HUES64 (cell line): Measurements from ENCODE around the gene IFT27.

Experiments
- H3K27ac ChIP-seq: 2 replicates; pipeline ENCODE4 v1.7.0; 2013; ENCODE audit warnings: low read depth, low read length, inconsistent platforms
- H3K27me3 ChIP-seq: 2 replicates; pipeline ENCODE4 v1.6.1; 2013; ENCODE audit warnings: mild to moderate bottlenecking, low read length; ENCODE audit not compliant: insufficient read depth
- H3K36me3 ChIP-seq: 2 replicates; pipeline ENCODE4 v1.6.1; 2013; ENCODE audit warnings: mild to moderate bottlenecking, low read length; ENCODE audit not compliant: insufficient read depth
- H3K4me1 ChIP-seq: 2 replicates; pipeline ENCODE4 v1.6.1; 2013; ENCODE audit warnings: mild to moderate bottlenecking, low read length, moderate library complexity; ENCODE audit not compliant: insufficient read depth
- H3K4me3 ChIP-seq: 2 replicates; pipeline ENCODE4 v1.5.1; 2013; ENCODE audit warnings: mild to moderate bottlenecking, low read length, moderate library complexity
- H3K9ac ChIP-seq: 2 replicates; pipeline ENCODE4 v1.6.1; 2013; ENCODE audit warnings: mild to moderate bottlenecking, low read depth, low read length
- H3K9me3 ChIP-seq: 2 replicates; pipeline ENCODE4 v1.6.1; 2013; ENCODE audit warnings: low read depth, low read length; ENCODE audit not compliant: insufficient read depth
- WGBS: fragments of 150-250, 120-280 bp; methylation state at CpG from one replicate; pipeline ENCODE4 v1.1.7; 2013; ENCODE audit warnings: missing lambda C conversion rate; 5-methylcytosine and 5-hydroxymethylcytosine counted together

Gene IFT27

GRCh38 chr22:36730176-36730858, 45.6 kb downstream of the IFT27 start:
- Histone ChIP-seq H3K27ac (no peak overlapping the region), H3K27me3 (no peaks in the 10 kb centered on the region), H3K4me3 (no peak overlapping the region), H3K4me1 (no peaks in the 10 kb centered on the region), H3K9me3 (no peaks in the 10 kb centered on the region), H3K36me3 (no peaks in the 10 kb centered on the region), H3K9ac (no peak overlapping the region)
- WGBS = 93% methylated on average over 19 of the region's 19 CpGs

- Histone ChIP-seq H3K9me3 (no peaks in the 10 kb centered on the region), H3K9ac (no peak overlapping the region), H3K27ac (no peak overlapping the region), H3K27me3 (no peaks in the 10 kb centered on the region), H3K36me3 (no peaks in the 10 kb centered on the region), H3K4me3 (no peak overlapping the region), H3K4me1 (no peaks in the 10 kb centered on the region)
- 78% methylated on average over 7 of the region's 7 CpGs for WGBS
Measured at GRCh38 chr22:36729321-36729720, 46.6 kb downstream of the IFT27 start.

GRCh38 chr22:36728505-36728904, 47.4 kb downstream of the IFT27 start:
- WGBS = 89% methylated on average over 5 of the region's 5 CpGs
- H3K4me3 ChIP-seq = no peak overlapping the region
- no peaks in the 10 kb centered on the region for H3K9me3 ChIP-seq
- H3K36me3 ChIP-seq = no peaks in the 10 kb centered on the region
- H3K27me3 ChIP-seq = no peaks in the 10 kb centered on the region
- H3K4me1 ChIP-seq = no peaks in the 10 kb centered on the region
- H3K27ac ChIP-seq = no peak overlapping the region
- H3K9ac ChIP-seq = no peak overlapping the region

GRCh38 chr22:36727927-36728488, 47.9 kb downstream of the IFT27 start:
- no peaks in the 10 kb centered on the region for H3K4me1 ChIP-seq
- no peaks in the 10 kb centered on the region for H3K9me3 ChIP-seq
- no peak overlapping the region for H3K27ac ChIP-seq
- H3K4me3 ChIP-seq = no peak overlapping the region
- H3K9ac ChIP-seq = no peak overlapping the region
- WGBS = 80% methylated on average over 8 of the region's 8 CpGs
- no peaks in the 10 kb centered on the region for H3K36me3 ChIP-seq
- H3K27me3 ChIP-seq = no peaks in the 10 kb centered on the region

GRCh38 chr22:36727110-36727509, 48.8 kb downstream of the IFT27 start:
- Histone ChIP-seq H3K9ac (no peak overlapping the region), H3K36me3 (no peaks in the 10 kb centered on the region), H3K9me3 (no peaks in the 10 kb centered on the region), H3K27ac (no peak overlapping the region), H3K4me3 (no peak overlapping the region), H3K4me1 (no peaks in the 10 kb centered on the region), H3K27me3 (no peaks in the 10 kb centered on the region)
- WGBS = 94% methylated on average over 7 of the region's 7 CpGs

- Histone ChIP-seq H3K9me3 (no peaks in the 10 kb centered on the region), H3K27me3 (no peaks in the 10 kb centered on the region), H3K36me3 (no peaks in the 10 kb centered on the region), H3K4me3 (no peak overlapping the region), H3K27ac (no peak overlapping the region), H3K9ac (no peak overlapping the region), H3K4me1 (no peaks in the 10 kb centered on the region)
- WGBS = 87% methylated on average over 9 of the region's 9 CpGs
Measured at GRCh38 chr22:36726007-36726380, 49.9 kb downstream of the IFT27 start.

GRCh38 chr22:36725366-36726006, 50.4 kb downstream of the IFT27 start:
- H3K27ac ChIP-seq = no peak overlapping the region
- H3K27me3 ChIP-seq = no peaks in the 10 kb centered on the region
- H3K4me3 ChIP-seq = no peak overlapping the region
- H3K9me3 ChIP-seq = no peaks in the 10 kb centered on the region
- H3K4me1 ChIP-seq = no peaks in the 10 kb centered on the region
- no peak overlapping the region for H3K9ac ChIP-seq
- no peaks in the 10 kb centered on the region for H3K36me3 ChIP-seq
- 87% methylated on average over 24 of the region's 24 CpGs for WGBS

- Histone ChIP-seq H3K27me3 (no peaks in the 10 kb centered on the region), H3K27ac (no peak overlapping the region), H3K9ac (no peak overlapping the region), H3K9me3 (no peaks in the 10 kb centered on the region), H3K4me1 (no peaks in the 10 kb centered on the region), H3K4me3 (no peak overlapping the region), H3K36me3 (no peaks in the 10 kb centered on the region)
- 91% methylated on average over 4 of the region's 4 CpGs for WGBS
Measured at GRCh38 chr22:36724836-36725235, 51.1 kb downstream of the IFT27 start.

GRCh38 chr22:36722055-36722454, 53.9 kb downstream of the IFT27 start:
- no peaks in the 10 kb centered on the region for H3K4me1 ChIP-seq

GRCh38 chr22:36715647-36716046, 60.3 kb downstream of the IFT27 start:
- WGBS = 94% methylated on average over 1 of the region's 1 CpG
- no peaks in the 10 kb centered on the region for H3K4me1 ChIP-seq
- no peak overlapping the region for H3K27ac ChIP-seq
- H3K4me3 ChIP-seq = no peak overlapping the region
- H3K9ac ChIP-seq = no peak overlapping the region
- no peaks in the 10 kb centered on the region for H3K9me3 ChIP-seq
- H3K27me3 ChIP-seq = peaks cover 3% of the 10 kb centered on the region; the same call in 1 of the 2 replicates
- H3K36me3 ChIP-seq = no peaks in the 10 kb centered on the region

More at GRCh38 chr22:36722055-36722454, 53.9 kb downstream of the IFT27 start:
- Histone ChIP-seq H3K9ac (no peak overlapping the region), H3K27me3 (no peaks in the 10 kb centered on the region), H3K27ac (no peak overlapping the region), H3K9me3 (no peaks in the 10 kb centered on the region), H3K36me3 (no peaks in the 10 kb centered on the region), H3K4me3 (no peak overlapping the region)

- no peaks in the 10 kb centered on the region for H3K4me1 ChIP-seq
- no peaks in the 10 kb centered on the region for H3K9me3 ChIP-seq
- no peaks in the 10 kb centered on the region for H3K36me3 ChIP-seq
- peaks cover 3% of the 10 kb centered on the region; the same call in 1 of the 2 replicates for H3K27me3 ChIP-seq
- no peak overlapping the region for H3K4me3 ChIP-seq
- no peak overlapping the region for H3K9ac ChIP-seq
- no peak overlapping the region for H3K27ac ChIP-seq
- 100% methylated on average over 2 of the region's 2 CpGs for WGBS
Measured at GRCh38 chr22:36714110-36714509, 61.8 kb downstream of the IFT27 start.
